NOMO-1 treated with dmso at 0.1 percent for 144 hours (cell line): Measurements from ENCODE around the gene RASSF3.

Experiments used
- DNase-seq: peaks from one replicate; lab custom pipeline; 2025; ENCODE audit not compliant: unreplicated experiment; lab: John Stamatoyannopoulos, UW

RASSF3 gene

DNA sequence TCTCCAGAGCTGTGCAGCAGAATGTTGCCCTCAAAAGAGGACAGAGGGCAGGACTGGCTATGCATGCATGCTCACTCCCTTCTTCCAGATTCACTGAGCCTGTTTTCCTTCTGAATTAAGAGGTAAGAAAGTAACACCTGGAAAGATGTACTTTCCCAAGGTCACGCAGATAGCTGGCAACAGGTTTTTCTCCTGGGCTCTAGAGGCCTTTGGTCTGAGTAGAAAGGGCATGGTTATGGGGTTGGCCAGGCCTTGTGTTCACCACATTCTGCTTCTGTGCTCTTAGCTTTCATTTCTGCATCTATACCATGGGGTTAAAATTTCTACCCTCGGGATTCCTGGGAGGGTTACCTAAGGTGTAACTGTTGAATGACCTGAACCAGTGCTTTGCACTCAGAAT, 57.5 kb downstream of the RASSF3 start:
- DNase-seq: no peak

DNA sequence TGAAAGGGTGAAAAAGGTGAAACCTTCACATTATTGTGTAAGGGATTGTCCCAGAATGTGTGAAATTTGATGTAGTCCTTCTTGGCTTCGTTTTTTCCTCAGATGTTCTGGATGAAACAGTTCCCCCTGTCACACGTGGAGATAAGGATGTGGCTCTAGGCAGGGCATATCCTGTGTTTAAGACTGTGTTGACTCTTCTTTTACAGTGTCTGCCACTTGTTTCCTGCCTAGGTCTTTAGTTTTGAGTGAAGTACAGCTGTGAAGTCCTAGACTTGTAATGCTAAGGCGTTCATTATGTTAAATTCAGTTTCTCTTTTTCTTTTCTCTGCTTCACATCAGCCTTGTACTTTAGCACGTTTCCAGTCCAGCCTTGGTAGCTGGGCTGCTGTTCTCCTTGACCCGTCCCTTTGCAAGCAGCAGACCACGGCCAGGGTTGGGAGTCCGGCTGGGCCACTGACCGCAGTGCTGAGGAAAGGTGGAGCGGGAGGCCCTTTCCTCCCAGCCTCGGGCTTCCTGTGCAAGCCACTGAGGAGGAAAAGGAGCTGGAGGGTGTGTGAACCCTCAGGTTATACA, 59.1 kb downstream of the RASSF3 start:
- no peak for DNase-seq

DNA sequence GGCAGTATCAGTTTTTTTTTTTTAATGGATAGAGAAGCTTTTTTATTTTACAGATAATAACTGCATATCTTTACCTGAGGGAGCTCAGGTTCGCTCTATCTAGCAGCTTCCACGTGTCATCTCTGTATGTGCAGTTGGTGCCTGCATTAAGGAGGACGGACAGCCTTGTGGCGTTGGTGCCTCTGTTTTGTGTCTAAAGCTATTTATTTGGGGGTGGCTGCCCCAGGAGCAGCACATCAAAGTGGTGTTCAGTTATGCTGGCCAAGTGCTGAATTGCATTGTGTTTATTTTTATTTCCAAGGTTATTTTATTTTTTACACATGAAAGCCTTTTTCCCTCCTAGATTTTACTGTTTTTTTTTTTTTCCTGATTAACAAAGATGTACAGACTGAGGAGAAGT, 59.7 kb downstream of the RASSF3 start:
- no peak for DNase-seq

DNA sequence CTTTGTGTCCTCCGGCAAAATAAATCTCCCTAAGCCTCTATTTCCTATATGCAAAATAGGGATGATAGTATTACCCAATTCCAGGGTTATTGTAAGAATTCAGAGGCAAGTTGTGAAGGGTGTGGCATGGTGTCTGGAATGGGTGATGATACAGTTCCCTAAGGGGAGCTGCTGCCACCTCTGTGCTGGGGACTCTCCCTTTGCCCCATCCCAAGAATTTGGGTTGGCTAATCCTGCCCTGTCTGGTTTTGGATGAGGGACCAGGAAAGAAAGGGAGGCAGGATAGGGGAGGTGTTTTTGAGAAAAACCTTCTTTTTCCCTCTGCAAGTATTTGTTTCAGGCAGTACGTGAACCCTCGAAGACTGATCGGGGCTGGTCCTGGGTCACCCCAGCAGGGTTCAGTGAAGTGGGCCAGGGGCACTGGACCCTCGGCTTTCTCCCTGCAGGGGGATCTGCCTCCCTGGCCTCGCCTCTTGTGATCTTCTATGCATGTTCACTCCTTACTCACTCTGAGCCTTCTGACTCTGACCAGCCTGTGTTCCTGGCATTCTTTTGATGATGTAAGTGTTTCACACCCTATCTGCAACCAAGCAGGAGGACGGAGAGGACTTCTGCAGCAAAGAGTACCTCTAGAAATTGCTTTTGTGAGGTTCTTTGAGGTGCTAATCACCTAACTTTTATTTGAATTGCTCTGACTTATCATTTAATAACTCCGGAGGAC, 60.8 kb downstream of the RASSF3 start:
- DNase-seq: no peak

DNA sequence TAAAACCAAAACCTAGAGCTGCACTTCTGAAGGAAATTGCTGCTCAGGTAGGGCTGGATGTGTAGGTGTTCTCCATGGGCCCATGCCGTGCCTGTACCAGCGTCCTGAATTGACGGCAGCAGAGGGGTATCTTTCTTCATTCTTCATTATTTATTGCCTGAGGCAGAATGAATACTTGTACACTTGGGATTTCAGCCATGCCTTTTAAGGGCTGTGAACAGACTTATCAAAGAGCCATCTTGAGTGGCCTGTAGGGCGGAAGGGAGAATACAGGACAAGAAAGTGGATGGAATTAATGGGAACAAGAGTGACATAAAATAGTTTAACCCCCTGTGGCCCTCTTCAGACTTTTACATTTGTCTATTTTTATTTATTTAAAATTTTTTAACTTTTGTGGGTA, 61.4 kb downstream of the RASSF3 start:
- no peak for DNase-seq

- DNase-seq: no peak
These were observed 62.7 kb downstream of the RASSF3 start for GRCh38 chr12:64672925-64673409.

- no peak for DNase-seq
These were observed 63.3 kb downstream of the RASSF3 start for GRCh38 chr12:64673490-64674169.

GRCh38 chr12:64674367-64674922, 64.2 kb downstream of the RASSF3 start:
- DNase-seq: no peak

DNA sequence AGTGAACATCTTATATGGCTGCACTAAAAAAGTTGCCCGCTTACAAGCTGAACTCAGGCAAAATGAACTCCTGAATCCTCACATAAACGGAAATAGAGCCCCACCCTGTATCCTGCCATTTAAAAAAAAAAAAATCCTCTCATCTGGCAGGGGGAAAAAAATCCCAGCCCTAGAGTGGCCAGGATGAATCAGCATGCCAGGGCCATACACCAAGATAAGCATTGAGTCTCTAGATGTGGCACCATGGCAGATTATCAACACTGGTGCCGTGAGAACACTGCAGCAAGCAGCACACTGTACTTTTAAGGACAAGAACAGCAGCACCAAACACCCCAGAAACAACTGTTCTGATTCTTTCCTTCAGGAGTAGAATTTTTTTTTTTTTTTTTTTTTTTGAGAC, 65.5 kb downstream of the RASSF3 start:
- DNase-seq: no peak

- DNase-seq: no peak
These were observed 68.0 kb downstream of the RASSF3 start for GRCh38 chr12:64678248-64678647.

DNA sequence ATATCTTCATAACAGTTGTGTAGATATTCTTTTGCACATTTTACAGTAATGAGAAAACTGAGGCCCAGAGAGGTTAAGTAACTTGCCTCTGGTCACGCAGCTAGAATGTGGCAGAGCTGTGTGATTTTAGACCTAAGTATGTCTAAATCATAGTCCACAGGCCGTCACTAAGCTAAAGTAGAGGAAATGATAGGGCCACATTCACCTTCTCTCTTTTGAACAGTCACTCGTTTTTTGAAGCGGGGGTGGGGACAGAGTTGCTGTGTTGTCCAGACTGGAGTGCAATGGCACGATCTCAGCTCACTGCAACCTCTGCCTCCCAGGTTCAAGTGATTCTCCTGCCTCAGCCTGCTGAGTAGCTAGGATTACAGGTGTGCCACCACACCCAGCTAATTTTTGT, 68.5 kb downstream of the RASSF3 start:
- no peak for DNase-seq

GRCh38 chr12:64679487-64680001, 69.2 kb downstream of the RASSF3 start:
- DNase-seq: no peak

- DNase-seq: no peak
These were observed 69.9 kb downstream of the RASSF3 start for GRCh38 chr12:64680235-64680634.

DNA sequence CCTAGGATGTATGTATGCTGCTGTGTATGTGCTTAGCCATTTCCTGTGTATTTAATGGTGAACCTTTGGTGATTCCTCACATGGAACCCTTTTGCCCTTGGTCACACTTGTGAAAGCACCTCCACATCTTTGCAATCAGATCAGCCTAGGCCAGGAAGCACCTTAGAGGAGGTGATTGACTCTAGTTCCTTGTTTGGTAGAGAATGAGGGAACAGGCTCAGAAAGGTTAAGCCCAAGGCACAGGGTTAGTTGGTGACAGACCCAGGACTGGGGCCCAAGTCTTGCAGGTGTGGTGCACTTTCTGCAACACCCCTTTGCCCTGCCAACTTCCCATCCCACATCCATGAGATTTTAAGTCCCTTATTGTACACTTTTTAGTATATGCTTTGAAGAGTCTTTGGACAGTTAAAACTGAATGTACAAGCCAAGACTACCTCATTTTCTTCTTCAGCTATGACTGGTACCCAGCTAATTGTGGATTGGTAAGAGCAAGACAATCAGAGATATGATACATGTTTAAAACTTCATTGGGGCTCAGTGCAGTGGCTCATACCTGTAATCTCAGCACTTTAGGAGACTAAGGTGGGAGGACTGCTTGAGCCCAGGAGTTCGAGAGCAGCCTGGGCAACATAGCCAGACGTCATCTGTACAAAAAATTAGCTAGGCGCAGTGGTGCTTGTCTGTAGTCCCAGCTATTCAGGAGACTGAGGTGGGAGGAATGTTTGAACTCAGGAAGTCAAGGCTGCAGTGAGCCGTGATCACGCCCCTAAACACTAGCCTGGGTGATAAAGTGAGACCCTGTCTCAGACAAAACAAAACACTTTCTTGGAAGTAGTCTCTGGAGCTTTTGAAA, 71.1 kb downstream of the RASSF3 start:
- DNase-seq: no peak

DNA sequence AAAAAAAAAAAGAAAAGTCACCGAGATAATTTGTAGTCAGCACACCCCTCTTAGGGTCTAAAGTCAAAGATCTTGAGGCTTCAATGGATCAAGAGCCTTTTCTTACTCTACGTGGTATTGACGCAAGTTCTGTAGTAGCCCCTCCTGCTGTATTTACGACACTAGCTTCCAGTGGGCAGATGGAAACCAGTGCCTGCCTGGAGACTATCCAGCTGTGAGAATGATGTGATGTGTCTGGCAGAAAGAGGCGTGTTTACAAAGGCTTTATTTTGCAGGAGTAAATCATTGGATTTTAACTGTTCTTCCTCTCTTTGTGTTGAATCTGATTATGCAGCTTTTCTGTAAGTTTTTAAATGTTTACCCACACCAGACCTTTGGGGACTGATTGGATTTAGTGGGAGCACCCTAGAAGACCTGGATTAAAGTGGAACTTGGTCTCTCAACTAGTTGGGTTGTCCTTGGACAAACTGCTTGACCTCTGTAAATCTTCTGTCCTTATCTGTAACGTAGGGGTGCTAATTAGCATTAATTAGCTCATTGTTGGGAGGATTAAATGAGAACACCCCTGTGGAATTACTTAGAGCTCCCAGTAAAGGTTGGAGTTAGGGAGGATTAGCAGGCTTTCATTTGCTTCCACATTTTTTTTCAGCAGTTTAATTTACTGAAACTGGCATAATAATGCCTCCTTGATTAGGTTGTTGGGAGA, 72.4 kb downstream of the RASSF3 start:
- no peak for DNase-seq

GRCh38 chr12:64683816-64684543, 73.7 kb downstream of the RASSF3 start:
- no peak for DNase-seq

GRCh38 chr12:64685050-64685449, 74.8 kb downstream of the RASSF3 start:
- DNase-seq: no peak

DNA sequence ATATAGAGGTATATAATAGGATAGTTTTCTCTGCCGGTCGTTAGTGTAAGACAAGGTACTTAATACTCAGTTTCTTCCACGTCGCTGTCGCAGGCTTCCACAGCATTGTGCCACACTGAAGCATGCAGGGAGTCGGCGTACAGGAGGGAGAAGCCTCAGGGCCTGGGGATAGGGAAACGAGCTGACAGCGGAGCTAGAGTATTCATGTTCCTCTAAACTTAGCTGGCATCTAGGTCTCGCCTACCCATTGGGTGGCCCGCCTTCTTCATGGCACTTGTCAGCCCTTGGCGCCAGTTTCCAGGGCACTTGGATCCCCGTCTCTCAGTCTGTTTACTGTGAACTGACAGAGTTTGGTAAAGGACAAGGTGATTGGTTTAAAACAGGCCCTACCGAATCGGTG, 75.3 kb downstream of the RASSF3 start:
- DNase-seq: no peak

DNA sequence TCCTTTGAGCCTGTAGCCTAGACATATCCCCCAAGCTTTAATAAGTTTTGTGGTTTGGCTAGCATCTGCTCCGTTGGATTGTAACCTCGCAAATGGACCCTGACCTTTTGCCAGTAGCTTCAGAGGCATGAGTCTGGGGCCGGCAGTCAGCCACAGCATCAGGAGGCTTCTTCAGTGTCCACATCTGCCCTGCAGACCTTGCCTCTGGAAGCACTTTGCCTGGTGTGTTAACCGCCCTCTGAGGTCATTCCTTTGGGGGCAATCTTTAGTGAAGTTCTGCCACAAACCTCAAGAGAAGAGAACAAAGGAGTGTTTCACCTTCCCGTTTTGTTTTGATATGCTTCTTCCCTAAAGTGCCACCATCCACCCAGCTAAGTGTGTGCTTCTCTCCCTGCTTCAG, 77.5 kb downstream of the RASSF3 start:
- DNase-seq: no peak

DNA sequence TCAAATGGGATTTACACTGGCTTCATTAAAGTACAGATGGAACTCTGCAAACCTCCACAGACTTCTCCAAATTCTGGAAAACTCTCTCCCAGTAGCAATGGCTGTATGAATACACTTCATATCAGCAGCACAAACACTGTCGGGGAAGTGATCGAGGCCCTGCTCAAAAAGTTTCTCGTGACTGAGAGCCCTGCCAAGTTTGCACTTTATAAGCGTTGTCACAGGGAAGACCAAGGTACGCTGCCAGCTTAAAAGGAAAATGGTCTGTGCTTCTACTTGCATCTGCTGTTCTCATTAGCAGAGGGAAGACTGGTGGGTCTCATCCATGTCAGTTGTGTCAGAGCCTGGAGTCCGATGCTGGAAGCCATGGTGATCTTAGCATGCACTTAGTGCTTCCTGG, 77.9 kb downstream of the RASSF3 start:
- DNase-seq: no peak
